ENCODE measurements around the gene GTF3C1.

DNA sequence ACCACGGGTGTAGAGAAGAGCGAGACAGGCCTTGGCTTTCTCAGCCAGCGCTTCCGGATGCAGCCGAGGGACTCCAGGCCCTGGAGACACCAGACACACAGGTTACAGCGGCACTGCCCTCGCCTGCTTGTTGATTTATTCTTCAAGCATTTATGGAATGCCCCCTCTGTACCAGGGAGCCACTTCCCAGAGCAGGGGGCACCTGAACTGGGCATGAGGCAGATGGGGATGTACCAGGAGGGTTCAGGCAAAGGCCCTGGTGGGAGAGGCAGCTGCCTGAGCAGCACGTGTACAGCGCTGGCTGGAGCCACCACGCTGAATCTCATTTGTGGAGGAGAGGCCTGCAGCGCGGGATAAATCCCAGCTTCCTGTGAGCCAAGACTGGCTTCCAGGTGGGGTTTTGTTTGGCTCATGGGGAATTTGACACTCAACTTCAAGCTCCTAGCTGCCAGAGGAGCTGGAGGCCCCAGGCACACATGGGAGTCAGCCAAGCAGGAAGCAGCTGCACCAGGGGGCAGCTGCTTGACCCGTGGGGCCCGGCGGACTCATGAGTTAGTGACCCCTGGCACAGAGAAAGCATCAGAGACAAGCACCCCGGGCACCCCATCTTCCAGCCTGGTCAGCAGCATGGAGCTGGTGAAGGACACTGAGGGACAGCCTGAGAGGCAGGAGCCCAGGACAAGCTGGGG lies 88.1 kb downstream of the GTF3C1 start:
- TF ChIP-seq POLR2A (IDR thresholded peaks at IDR 0.05; ENCODE audit: low read depth, low read length) (no peak), POLR2AphosphoS5 (IDR thresholded peaks at IDR 0.05; ENCODE audit: low read depth, low read length) (no peak), TAF1 (IDR thresholded peaks at IDR 0.05; ENCODE audit: low read depth, low read length) (no peak), POU2F2 (IDR thresholded peaks at IDR 0.05; ENCODE audit: low read depth, low read length) (no peak), SPI1 (IDR thresholded peaks at IDR 0.05; ENCODE audit: low read depth, low read length) (no peak), PAX5 (IDR thresholded peaks at IDR 0.05; ENCODE audit: insufficient read depth, low read length, severe bottlenecking) (no peak)
